ENCODE measurements around the gene ARL1.
"Not testable (repeated sequence)": the region's sequence is repeated elsewhere in the genome, so short reads cannot be mapped to it uniquely, and the experiment has no call there.

GRCh38 chr12:101391181-101391580 lies 16.4 kb downstream of the ARL1 start:
- TF ChIP-seq CTCF, POLR2AphosphoS5, POLR2A (IDR thresholded peaks at IDR 0.05): not testable (repeated sequence)
